Right kidney (tissue), 9 donors: ENCODE measurements around the gene WDR83.
A peak's percentile ranks its signal among the peaks of the same experiment; 100 is the strongest.
"Not testable (repeated sequence)": the region's sequence is repeated elsewhere in the genome, so short reads cannot be mapped to it uniquely, and the experiment has no call there.

Experiments used
- DNase-seq: peaks from one replicate; pipeline ENCODE4 v3.0.0-alpha.2; 2016
- long read RNA-seq, 8 donors: transcript quantifications; one replicate each; lab custom pipeline, GENCODE V29; 2026

The WDR83 gene, protein sequence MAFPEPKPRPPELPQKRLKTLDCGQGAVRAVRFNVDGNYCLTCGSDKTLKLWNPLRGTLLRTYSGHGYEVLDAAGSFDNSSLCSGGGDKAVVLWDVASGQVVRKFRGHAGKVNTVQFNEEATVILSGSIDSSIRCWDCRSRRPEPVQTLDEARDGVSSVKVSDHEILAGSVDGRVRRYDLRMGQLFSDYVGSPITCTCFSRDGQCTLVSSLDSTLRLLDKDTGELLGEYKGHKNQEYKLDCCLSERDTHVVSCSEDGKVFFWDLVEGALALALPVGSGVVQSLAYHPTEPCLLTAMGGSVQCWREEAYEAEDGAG
- long read RNA-seq, donor 1, partial matches to known transcripts = 0 of 2 reads
- long read RNA-seq, donor 1, other reads (novel, unspliced or antisense) = 0 of 2 reads
- long read RNA-seq, donor 2, partial matches to known transcripts = 73 of 301 reads
- long read RNA-seq, donor 2, other reads (novel, unspliced or antisense) = 227 of 301 reads
- long read RNA-seq, donor 3, partial matches to known transcripts = 26 of 27 reads
- long read RNA-seq, donor 3, other reads (novel, unspliced or antisense) = 0 of 27 reads
- long read RNA-seq, donor 4, partial matches to known transcripts = 0 of 4 reads
- long read RNA-seq, donor 4, other reads (novel, unspliced or antisense) = 0 of 4 reads
- long read RNA-seq, donor 5, partial matches to known transcripts = 113 of 115 reads
- long read RNA-seq, donor 5, other reads (novel, unspliced or antisense) = 0 of 115 reads
- long read RNA-seq, donor 6, partial matches to known transcripts = 360 of 391 reads
- long read RNA-seq, donor 6, other reads (novel, unspliced or antisense) = 29 of 391 reads
- long read RNA-seq, donor 7 = 0 reads
- long read RNA-seq, donor 8, partial matches to known transcripts = 0 of 4 reads
- long read RNA-seq, donor 8, other reads (novel, unspliced or antisense) = 0 of 4 reads

DNA sequence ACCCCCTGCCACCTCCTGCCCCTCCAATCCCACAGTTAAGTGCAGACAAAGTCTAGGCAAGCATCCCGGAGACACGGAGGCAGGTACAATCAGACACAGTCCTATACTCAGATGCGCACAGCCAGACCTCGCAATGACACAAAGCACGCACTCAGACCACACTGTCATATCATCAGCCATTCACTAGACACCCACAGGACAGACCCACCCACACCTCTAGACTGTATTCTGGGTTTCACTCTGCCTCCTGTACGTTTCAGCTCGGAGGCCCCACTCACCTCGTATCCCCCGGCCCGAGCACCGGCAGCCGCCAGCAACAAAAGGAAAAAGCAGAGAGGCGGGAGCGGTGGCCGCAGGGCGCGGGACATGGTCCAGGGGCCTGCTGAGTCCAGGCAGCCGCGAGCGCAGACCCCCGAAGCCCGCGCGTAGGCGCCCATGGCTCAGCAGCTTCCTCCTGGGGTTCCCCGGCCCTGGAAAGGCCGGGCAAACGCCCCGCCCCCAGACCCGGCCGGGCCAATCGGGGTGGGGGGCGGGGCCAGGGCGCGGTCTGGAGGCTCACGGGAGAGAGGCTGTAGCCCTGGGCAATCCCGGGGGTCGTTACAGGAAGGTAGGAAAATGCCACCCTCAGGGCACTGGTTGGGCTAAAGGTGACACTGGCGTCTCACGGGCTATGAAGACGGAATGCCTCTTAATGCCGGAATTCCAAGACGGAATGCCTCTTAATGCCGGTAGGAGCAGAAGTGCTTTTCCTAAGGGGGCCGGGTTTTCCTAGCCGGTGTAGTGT, at the start of gene WDR83, which contains the start of gene MAN2B1:
Gene WDR83, plus strand, starts transcription at position 543 of the 784 bp plus-strand sequence. CDS start 2,984 bp downstream, outside the sequence.
Gene MAN2B1, minus strand, starts transcription at position 478 of the 784 bp plus-strand sequence. Its CDS starts 41 bp downstream, at position 437.
- DNase-seq = peak; percentile 90

DNA sequence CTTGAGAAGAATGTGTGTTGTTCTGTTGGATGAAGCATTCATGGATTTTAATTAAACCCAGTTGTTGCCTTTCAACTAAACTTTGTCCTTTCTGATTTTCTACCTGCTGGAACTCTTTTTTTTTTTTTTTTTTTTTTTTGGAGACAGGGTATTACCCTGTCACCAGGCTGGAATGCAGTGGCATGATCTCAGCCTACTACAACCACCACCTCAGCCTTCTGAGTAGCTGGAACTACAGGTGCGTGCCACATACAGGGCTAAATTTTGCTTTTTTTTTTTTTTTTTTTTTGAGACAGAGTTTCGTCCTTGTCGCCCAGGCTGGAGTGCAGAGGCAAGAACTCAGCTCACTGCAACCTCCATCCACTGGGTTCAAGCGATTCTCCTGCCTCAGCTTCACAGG, 49.0 kb upstream of the WDR83 start:
- no peak for DNase-seq

DNA sequence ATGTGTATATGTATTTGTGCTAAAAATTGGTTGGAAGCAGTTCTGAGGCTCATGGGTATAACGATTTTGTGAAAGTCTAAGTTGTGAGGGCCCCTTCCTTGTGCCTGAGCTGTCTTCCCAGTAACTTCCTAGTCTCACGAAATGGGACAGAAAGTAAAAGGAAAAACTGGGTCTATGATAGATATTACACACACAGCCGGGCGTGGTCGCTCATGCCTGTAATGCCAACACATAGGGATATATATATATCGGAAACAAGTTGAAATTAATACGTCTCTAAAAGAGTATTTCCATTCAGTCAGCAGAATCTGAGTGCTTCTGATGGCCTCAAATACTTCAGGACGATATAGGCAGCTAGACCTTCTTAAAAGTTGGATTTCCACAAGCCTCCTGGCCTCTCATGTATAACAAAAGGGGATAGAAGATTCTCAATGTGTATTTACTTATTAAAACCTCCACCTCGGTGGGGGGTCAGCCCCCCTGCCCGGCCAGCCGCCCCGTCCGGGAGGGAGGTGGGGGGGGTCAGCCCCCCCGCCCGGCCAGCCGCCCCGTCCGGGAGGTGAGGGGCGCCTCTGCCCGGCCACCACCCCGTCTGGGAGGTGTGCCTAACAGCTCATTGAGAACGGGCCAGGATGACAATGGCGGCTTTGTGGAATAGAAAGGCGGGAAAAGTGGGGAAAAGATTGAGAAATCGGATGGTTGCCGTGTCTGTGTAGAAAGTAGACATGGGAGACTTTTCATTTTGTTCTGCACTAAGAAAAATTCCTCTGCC, 45.2 kb upstream of the WDR83 start:
- not testable (repeated sequence) for DNase-seq

DNA sequence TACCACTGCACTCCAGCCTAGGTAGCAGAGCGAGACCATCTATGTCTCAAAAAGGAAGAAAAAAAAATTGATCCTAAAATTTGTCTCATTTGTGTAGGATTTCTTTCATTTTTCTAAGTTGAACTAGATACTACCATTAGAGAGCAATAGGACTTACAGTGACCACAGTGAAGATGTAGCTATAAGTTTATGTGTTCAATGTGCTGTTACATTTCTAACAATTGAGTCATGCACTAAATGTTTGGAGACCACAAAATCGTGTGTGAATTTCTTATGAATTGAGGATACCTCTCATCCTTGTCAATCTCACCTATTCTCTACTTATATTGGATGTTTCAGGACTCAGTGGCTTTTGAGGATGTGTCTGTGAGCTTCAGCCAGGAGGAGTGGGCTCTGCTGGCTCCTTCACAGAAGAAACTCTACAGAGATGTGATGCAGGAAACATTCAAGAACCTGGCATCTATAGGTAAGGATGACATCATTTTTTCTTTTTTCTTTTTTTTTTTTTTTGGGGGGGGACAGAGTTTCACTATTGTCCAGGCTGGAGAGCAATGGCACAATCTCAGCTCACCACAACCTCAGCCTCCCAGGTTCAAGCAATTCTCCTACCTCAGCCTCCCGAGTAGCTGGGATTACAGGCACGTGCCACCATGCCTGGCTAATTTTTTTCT, 43.1 kb upstream of the WDR83 start:
- DNase-seq = no peak

DNA sequence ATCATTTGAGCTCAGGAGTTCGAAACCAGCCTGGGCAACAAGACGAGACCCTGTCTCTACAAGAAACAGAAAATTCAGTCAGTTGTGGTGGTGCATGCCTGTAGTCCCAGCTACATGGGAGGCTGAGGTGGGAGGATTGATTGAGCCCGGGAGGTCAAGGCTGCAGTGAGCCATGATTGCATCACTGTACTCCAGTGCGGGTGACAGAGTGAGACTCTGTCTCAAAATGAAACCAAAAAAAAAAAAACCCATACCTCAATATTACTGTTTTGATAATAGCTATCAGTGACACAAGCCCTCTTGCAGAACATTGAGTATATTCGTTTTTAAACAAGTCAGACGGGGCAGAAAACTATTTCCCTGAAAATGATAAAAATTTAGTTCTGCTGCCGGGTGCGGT, 39.6 kb upstream of the WDR83 start:
- no peak for DNase-seq

DNA sequence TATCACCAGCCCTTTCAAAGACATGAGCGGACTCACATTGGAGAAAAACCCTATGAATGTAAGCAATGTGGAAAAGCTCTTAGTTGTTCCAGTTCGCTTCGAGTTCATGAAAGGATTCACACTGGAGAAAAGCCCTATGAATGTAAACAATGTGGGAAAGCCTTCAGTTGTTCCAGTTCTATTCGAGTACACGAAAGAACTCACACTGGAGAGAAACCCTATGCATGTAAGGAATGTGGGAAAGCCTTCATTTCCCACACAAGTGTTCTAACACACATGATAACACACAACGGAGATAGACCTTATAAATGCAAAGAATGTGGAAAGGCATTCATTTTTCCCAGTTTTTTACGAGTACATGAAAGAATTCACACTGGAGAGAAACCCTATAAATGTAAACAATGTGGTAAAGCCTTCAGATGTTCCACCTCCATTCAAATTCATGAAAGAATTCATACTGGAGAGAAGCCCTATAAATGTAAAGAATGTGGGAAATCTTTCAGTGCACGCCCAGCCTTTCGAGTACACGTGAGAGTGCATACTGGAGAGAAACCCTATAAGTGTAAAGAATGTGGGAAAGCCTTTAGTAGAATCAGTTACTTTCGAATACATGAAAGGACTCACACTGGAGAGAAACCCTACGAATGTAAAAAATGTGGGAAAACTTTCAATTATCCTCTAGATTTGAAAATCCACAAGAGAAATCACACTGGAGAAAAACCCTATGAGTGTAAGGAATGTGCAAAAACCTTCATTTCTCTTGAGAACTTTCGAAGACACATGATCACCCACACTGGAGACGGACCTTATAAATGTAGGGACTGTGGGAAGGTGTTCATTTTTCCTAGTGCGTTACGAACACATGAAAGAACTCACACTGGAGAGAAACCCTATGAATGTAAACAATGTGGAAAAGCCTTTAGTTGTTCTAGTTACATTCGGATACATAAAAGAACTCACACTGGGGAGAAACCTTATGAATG, 38.3 kb upstream of the WDR83 start:
- DNase-seq = no peak

DNA sequence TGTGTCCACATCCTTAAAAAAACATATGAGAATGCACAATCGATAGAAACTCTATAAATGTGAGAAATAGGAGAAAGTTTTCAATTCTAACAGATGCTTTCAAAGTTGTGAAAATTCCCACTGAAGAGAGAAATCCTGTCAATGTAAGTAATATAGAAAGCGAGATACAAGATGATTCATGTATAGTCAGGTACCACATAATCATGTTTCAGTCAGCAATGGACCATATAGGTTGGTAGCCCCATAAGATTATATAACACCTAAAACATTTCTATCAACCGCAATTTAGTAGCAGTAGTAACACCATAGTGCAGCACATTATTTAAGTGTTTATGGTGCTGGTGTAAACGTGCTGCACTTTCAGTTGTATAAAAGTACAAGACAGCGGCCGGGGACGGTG, 37.4 kb upstream of the WDR83 start:
- no peak for DNase-seq

GRCh38 chr19:12636631-12637030, 30.0 kb upstream of the WDR83 start:
- no peak for DNase-seq

GRCh38 chr19:12638611-12639182, 27.9 kb upstream of the WDR83 start:
- DNase-seq = no peak

GRCh38 chr19:12639901-12640613, 26.6 kb upstream of the WDR83 start:
- DNase-seq = peak; percentile 79

DNA sequence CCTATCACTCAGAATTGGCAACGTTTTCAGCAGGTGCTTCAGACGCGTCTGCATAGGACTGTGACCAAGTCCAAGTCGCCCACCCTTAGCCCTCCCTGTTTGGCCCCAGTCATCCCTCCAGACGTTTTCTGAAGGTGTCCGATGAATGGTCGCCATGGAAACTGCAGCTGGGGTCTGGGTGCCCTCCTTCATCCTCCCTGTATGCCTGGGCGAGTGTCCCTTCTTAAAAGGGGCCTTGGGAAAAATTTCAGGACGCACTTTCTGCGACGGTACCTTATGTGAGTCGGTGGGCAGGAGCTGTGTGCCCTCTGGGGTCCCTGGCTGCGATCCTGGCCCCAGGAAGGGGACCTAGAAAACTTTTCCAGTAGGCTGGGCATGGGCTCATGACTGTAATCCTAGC, 25.2 kb upstream of the WDR83 start:
- DNase-seq = no peak

DNA sequence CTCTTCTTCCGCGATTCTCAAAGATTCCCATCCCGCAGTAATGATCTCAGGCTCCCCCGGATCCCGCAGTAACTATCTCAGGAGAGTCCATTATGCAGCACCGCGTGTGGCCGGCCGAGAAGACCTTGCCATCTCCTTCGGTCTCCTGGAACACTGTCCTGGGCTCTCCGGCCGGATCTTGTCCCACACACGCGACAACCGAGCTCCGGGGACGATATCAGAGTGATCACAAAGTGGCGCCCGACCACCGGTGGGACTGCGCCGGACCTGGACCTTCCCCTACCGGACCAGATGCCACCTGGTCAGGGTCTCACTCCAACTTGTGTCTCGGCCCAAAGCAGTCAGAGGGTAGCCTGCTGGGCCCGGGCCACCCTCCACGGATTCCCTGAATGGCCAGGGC, 24.1 kb upstream of the WDR83 start:
- no peak for DNase-seq

GRCh38 chr19:12643716-12644115, 22.9 kb upstream of the WDR83 start:
- not testable (repeated sequence) for DNase-seq

DNA sequence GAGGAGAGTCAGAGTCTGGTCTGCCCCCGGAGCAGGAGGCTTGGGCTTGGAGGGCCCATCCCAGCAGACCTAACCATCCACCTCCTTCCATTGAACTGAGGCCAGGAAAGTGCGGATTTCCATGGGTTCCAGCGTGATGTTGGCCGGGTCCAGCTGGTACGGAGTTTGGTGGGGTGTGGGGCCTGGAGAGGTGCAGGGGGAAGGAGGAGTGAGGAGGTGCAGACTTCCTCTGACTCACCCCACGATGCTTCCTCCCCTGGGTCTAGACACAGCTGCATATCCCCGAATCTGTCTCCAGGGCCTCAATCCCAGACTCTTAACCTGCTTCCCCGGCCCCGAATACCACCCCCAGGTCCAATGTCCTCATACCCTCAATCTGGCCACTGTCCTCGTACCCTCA, 20.1 kb upstream of the WDR83 start:
- DNase-seq = no peak

GRCh38 chr19:12647047-12647446, 19.6 kb upstream of the WDR83 start:
- DNase-seq = no peak

DNA sequence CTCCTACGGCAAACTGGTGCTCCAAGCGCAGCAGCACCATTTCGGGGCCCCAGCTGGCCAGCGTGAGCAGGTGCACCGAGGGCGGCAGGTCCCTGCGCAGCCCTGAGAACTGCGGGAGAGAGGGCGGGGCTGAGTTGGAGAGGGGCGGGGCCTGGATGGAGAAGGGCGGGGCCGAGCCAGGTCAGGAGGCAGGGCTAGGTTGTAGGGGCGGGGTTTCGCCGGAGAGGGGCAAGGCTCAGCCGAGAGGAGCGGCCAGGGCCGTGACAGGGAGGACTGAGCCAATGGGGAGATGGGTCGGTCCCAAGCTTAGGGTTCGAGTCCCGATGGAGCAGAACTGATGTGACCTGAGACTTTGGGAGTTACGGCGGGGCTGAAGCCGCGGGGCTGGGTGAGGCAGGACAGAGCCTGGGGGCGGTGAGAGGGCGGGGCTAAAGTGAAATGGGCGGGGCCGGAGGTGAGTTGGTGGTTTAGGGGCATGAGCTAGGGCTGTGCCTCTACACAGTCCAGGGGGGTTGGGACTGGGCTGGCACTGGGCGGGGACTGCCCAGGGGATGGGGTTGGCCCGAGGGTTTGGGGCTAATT, 19.0 kb upstream of the WDR83 start:
- DNase-seq = peak; percentile 63

DNA sequence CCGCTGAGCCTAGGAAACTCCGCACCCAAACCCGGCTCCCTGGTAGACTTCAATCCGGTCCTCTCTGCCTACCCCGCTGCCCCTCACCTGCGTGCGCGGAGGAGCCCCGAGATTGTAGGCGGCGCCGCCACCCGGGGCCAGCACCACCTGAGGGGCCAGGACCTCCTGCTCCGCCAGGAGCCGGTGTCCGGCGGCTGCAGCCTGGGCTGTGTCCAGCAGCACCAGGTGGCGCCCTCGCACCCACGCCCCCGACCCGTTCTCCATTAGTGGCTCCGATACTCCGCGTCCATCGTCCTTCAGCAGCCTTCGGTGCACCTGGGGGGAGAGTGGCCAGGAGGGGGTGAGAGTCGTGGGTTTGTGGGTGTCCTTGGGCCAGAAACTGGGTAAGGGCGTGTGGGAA, 18.5 kb upstream of the WDR83 start:
- peak; percentile 51 for DNase-seq

GRCh38 chr19:12649941-12650340, 16.7 kb upstream of the WDR83 start:
- DNase-seq = no peak
